Stimulated activated naive B cell treated with anti-CD40 and anti-IgM and Interleukin-4, amounts not matched to agents 10 μg/mL and 1 μg/mL and 100 μg/mL, for 72 hours (primary cell): ENCODE data around the gene CACYBP.
"Not testable (repeated sequence)": the region's sequence is repeated elsewhere in the genome, so short reads cannot be mapped to it uniquely, and the experiment has no call there.

Source experiments
- ATAC-seq, 2 donors: fragments of 150-1000 bp; cut with Tn5 transposase; replicated peaks; 2 replicates each; pipeline ENCODE4 v1.10.0; 2021; ENCODE audit warnings: moderate library complexity in 1 of 2
- DNase-seq: peaks from one replicate; pipeline ENCODE4 v3.0.0; 2021
- H3K27ac Mint-ChIP-seq: one replicate; pipeline ENCODE4 v1.8.0; 2022; ENCODE audit warnings: mild to moderate bottlenecking, mixed read lengths
- H3K27me3 Mint-ChIP-seq, 2 donors: one replicate each; pipeline ENCODE4 v1.8.0; 2022; ENCODE audit warnings: mixed read lengths in 2 of 2
- H3K36me3 Mint-ChIP-seq, 2 donors: one replicate each; pipeline ENCODE4 v1.8.0; 2022; ENCODE audit warnings: mixed read lengths in 2 of 2, mild to moderate bottlenecking in 1 of 2
- H3K4me1 Mint-ChIP-seq, 2 donors: one replicate each; pipeline ENCODE4 v1.8.0; 2022; ENCODE audit warnings: mixed read lengths in 2 of 2, mild to moderate bottlenecking in 1 of 2
- H3K4me3 Mint-ChIP-seq, 2 donors: one replicate each; pipeline ENCODE4 v1.8.0; 2022; ENCODE audit warnings: mild to moderate bottlenecking in 2 of 2, mixed read lengths in 2 of 2, moderate library complexity in 1 of 2
- H3K9me3 Mint-ChIP-seq, 2 donors: one replicate each; pipeline ENCODE4 v1.8.0; 2022; ENCODE audit warnings: mixed read lengths in 2 of 2, mild to moderate bottlenecking in 1 of 2

CACYBP gene

DNA sequence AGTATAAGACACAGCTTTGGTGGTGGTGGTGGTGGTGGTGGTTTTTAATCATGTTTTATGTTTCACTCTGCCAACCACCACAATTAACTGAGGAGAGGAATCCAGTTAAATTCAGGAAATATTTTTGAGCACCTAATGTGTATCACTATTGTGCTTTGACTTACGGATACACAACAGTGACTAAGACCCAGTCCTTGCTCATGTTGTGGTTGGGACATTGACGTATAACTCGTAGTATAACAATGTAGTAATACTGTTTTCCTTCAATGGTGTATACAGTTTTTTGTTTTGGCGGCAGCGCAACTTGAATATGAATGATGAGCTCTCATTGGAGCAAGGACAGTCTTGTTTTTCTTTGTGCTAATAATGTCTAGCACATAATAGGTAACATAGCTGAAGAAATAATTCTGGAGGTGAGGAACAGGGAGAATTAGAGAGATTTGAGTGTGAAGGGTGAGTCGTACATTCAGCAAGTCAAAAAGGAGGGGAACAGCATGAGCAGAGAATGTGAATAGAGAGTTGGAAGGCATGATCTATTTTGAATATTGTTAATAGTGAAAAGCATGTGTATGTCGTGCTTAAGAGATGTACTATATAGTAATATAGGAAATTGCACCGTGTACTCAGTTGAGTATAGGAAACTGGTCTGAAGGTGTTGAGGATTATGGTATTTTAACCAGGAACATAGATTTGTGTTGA, 5.5 kb downstream of the CACYBP start:
- peaks cover 17 to 34% of the 10 kb centered on the region in 2 donors for H3K36me3 Mint-ChIP-seq
- no peak overlapping the region for H3K4me3 Mint-ChIP-seq
- peaks cover 21 to 41% of the 10 kb centered on the region in 2 donors for H3K4me1 Mint-ChIP-seq
- no peak for ATAC-seq
- H3K27ac Mint-ChIP-seq = no peak overlapping the region
- H3K27me3 Mint-ChIP-seq = no peaks in the 10 kb centered on the region
- H3K9me3 Mint-ChIP-seq = no peaks in the 10 kb centered on the region
- DNase-seq = no peak

DNA sequence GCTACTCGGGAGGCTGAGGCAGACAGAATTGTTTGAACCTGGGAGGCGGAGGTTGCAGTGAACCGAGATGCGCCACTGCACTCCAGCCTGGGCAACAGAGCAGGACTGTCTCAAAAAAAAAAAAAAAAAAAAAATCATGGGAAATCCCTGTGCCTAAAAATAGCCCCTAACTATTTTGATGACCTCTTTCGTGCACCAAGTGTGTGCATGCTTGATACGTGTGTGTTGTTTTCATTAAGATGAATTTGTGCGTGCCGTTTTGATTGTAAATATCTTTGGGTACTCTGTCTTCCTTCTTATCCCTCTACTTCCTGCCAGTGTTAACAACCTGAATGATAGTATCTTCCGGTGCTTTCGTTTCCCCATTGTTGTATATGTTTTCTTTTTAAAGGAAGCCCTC, 9.8 kb downstream of the CACYBP start:
- Mint-ChIP-seq H3K4me1 (peaks cover 11 to 12% of the 10 kb centered on the region in 2 donors), H3K9me3 (no peaks in the 10 kb centered on the region), H3K27ac (peak overlapping the region; percentile 63), H3K27me3 (no peaks in the 10 kb centered on the region), H3K36me3 (peaks cover 37 to 50% of the 10 kb centered on the region in 2 donors), H3K4me3 (no peak overlapping the region)
- ATAC-seq = no peak
- DNase-seq = no peak

GRCh38 chr1:175013445-175013844, 13.7 kb downstream of the CACYBP start:
- Mint-ChIP-seq H3K27me3 (no peaks in the 10 kb centered on the region), H3K9me3 (no peaks in the 10 kb centered on the region), H3K4me3 (no peak overlapping the region), H3K4me1 (peaks cover 13 to 18% of the 10 kb centered on the region in 2 donors), H3K36me3 (peaks cover 47 to 55% of the 10 kb centered on the region in 2 donors), H3K27ac (peak overlapping the region; percentile 1)
- DNase-seq (no peak), ATAC-seq (no peak)

DNA sequence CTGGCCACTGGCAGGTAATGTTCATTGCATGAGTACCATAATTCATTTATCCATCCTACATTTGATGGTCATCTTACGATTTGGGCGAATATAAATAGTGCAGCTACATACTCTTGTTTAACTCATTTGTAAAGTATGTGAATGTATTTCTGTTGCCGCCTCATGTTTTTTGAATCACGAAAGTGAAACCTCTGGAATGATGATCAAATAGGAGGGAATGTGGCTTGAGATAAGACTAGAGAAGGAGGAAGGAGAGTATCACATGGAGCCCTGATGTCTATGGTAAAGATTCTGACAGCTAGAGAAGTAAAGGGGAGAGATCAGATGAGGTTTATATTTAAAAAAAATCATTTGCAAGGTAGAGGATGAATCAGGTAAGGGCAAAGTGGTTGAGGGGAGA, 15.5 kb downstream of the CACYBP start:
- peak overlapping the region; percentile 0 for H3K27ac Mint-ChIP-seq
- no peak for DNase-seq
- H3K9me3 Mint-ChIP-seq = no peaks in the 10 kb centered on the region
- H3K4me3 Mint-ChIP-seq = no peak overlapping the region
- no peaks in the 10 kb centered on the region for H3K27me3 Mint-ChIP-seq
- no peak for ATAC-seq
- peaks cover 45 to 49% of the 10 kb centered on the region in 2 donors for H3K36me3 Mint-ChIP-seq
- H3K4me1 Mint-ChIP-seq = peaks cover 10 to 11% of the 10 kb centered on the region in 2 donors

DNA sequence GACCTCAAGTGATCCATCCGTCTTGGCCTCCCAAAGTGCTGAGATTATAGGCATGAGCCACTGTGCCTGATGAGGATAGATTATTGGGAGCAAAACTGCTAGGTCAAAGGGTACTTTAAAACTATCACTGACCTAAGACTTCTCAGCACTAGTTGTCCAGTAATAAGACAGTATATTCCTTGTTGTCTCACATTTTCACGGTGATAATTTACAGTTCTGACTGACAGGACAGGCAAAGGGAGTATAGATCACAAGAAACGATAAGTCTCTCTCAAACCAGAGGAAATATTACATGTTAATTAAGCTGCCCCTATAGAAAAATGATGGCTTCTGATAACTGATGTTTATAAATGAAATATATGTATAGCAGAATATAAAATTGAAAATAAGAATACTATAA, 19.8 kb downstream of the CACYBP start:
- ATAC-seq (no peak), DNase-seq (no peak)
- H3K4me3 Mint-ChIP-seq = no peak overlapping the region
- no peak overlapping the region for H3K27ac Mint-ChIP-seq
- H3K27me3 Mint-ChIP-seq = no peaks in the 10 kb centered on the region
- peaks cover 24 to 33% of the 10 kb centered on the region in 2 donors for H3K36me3 Mint-ChIP-seq
- H3K4me1 Mint-ChIP-seq = peaks cover 24 to 30% of the 10 kb centered on the region in 2 donors
- H3K9me3 Mint-ChIP-seq = peaks cover 0 to under 1% of the 10 kb centered on the region in 2 donors

GRCh38 chr1:175023043-175023921, 23.5 kb downstream of the CACYBP start, which contains the start of gene MRPS14:
TSS of gene MRPS14 (minus strand) at chr1:175023425. CDS start at chr1:175023408, 17 bp downstream.
- H3K4me3 Mint-ChIP-seq = peak within 1 kb of the TSS; percentile 86 to 88
- DNase-seq (peak; percentile 97), ATAC-seq (peak; percentile 93 to 96)
- H3K9me3 Mint-ChIP-seq = peaks cover 0 to 4% of the 10 kb centered on the region in 2 donors
- no peaks in the 10 kb centered on the region for H3K27me3 Mint-ChIP-seq
- peak within 1 kb of the TSS; percentile 86 for H3K27ac Mint-ChIP-seq
- H3K4me1 Mint-ChIP-seq = peaks cover 16 to 20% of the 10 kb centered on the region in 2 donors
- H3K36me3 Mint-ChIP-seq = peaks cover 4 to 13% of the 10 kb centered on the region in 2 donors

DNA sequence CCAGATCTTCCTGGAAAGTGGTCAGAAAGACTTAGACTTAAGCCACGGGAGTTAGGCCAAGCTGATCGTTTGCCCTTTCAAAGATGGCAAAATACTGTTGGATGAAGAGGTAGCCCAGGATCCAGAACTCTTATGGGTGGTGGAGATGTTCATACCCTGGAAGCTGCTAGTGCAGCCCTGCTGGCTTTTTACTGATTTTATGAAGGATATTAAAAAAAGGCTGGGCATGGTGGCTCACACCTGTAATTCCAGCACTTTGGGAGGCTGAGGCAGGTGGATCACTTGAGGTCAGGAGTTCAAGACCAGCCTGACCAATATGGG, 24.1 kb downstream of the CACYBP start:
- not testable (repeated sequence) for H3K9me3 Mint-ChIP-seq, H3K27me3 Mint-ChIP-seq, ATAC-seq, DNase-seq
- H3K4me3 Mint-ChIP-seq = peak overlapping the region; percentile 86 to 88
- H3K36me3 Mint-ChIP-seq = peaks cover 2 to 12% of the 10 kb centered on the region in 2 donors
- peaks cover 14 to 20% of the 10 kb centered on the region in 2 donors for H3K4me1 Mint-ChIP-seq
- H3K27ac Mint-ChIP-seq = peak overlapping the region; percentile 86

DNA sequence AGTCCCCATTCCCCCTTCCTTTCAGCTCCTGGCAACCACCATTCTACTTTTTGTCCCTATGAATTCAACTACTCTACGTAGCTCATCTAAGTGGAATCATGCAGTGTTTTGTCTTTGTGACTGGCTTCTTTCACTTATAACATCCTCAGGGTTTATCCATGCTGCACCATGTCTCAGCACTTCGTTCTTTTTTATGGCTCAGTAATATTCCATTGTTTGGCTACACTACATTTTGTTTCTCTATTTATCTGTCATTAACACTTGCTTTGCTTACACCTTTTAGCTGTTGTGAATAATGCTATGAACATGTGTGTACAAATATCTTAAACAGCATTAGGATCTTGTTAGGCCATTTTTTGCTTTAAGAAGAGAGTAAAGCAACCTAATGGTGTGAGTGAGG, 25.0 kb downstream of the CACYBP start:
- ATAC-seq (no peak), DNase-seq (no peak)
- Mint-ChIP-seq H3K27ac (no peak overlapping the region), H3K4me1 (peaks cover 18 to 26% of the 10 kb centered on the region in 2 donors), H3K36me3 (peaks cover 4 to 10% of the 10 kb centered on the region in 2 donors), H3K27me3 (no peaks in the 10 kb centered on the region), H3K9me3 (peaks cover 0 to 4% of the 10 kb centered on the region in 2 donors), H3K4me3 (peak overlapping the region in 1 of 2 donors; percentile 3)

DNA sequence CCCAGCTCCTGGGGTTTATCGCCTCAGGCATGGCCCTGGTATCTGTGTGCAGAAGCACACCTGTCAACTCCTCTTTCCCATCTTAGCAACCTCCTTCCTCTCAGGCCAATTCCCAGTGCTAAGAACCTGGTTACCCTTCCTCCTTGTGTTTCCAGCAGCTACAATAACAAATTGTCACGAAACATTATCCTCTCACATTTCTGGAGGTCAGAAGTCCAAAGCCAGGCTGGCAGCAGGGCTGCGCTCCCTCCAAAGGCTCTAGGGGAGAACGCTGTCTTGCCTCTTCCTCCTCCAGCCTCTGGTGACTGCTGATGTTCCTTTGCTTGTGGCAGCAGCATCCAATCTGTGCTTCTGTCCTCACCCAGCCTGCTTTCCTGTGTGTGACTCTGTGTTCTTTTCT, 34.2 kb downstream of the CACYBP start:
- H3K27ac Mint-ChIP-seq = peak overlapping the region; percentile 37
- DNase-seq (no peak), ATAC-seq (no peak)
- H3K9me3 Mint-ChIP-seq = no peaks in the 10 kb centered on the region
- peaks cover 0 to 2% of the 10 kb centered on the region in 2 donors for H3K36me3 Mint-ChIP-seq
- H3K4me1 Mint-ChIP-seq = peaks cover 6% of the 10 kb centered on the region in 2 donors
- H3K4me3 Mint-ChIP-seq = no peak overlapping the region
- peaks cover 4 to 7% of the 10 kb centered on the region in 2 donors for H3K27me3 Mint-ChIP-seq

GRCh38 chr1:175034775-175035174, 35.0 kb downstream of the CACYBP start:
- no peaks in the 10 kb centered on the region for H3K36me3 Mint-ChIP-seq
- no peak overlapping the region for H3K4me3 Mint-ChIP-seq
- peaks cover 4 to 7% of the 10 kb centered on the region in 2 donors for H3K27me3 Mint-ChIP-seq
- DNase-seq (no peak), ATAC-seq (no peak)
- no peak overlapping the region for H3K27ac Mint-ChIP-seq
- H3K9me3 Mint-ChIP-seq = no peaks in the 10 kb centered on the region
- H3K4me1 Mint-ChIP-seq = peaks cover 0 to 2% of the 10 kb centered on the region in 2 donors

- H3K27ac Mint-ChIP-seq = no peak overlapping the region
- ATAC-seq (no peak), DNase-seq (no peak)
- no peaks in the 10 kb centered on the region for H3K36me3 Mint-ChIP-seq
- H3K4me3 Mint-ChIP-seq = no peak overlapping the region
- no peaks in the 10 kb centered on the region for H3K9me3 Mint-ChIP-seq
- H3K4me1 Mint-ChIP-seq = no peaks in the 10 kb centered on the region
- peaks cover 4 to 7% of the 10 kb centered on the region in 2 donors for H3K27me3 Mint-ChIP-seq
These were observed 36.1 kb downstream of the CACYBP start for GRCh38 chr1:175035865-175036264.

DNA sequence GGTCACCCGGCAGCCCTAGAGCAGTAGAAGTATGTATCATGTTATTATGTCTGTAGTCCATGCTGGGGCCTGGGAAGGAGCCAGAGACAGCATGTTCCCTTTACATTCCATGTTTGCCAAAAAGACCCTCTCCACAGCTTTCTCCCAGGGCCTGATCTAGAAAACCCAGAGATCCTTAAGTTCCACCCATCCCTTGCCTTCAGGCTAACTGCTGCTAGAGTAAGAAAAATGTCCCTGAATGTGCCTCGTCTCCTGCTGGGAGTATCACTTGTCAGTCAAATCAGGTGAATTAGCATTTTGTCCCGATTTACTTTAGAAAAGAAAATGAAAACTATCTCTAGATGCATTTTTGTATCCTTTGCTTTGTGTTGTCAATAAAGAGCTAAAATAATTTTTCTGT, 36.7 kb downstream of the CACYBP start:
- ATAC-seq = no peak
- no peaks in the 10 kb centered on the region for H3K9me3 Mint-ChIP-seq
- DNase-seq = no peak
- no peaks in the 10 kb centered on the region for H3K4me1 Mint-ChIP-seq
- H3K36me3 Mint-ChIP-seq = no peaks in the 10 kb centered on the region
- H3K4me3 Mint-ChIP-seq = no peak overlapping the region
- peaks cover 4 to 7% of the 10 kb centered on the region in 2 donors for H3K27me3 Mint-ChIP-seq
- H3K27ac Mint-ChIP-seq = no peak overlapping the region

DNA sequence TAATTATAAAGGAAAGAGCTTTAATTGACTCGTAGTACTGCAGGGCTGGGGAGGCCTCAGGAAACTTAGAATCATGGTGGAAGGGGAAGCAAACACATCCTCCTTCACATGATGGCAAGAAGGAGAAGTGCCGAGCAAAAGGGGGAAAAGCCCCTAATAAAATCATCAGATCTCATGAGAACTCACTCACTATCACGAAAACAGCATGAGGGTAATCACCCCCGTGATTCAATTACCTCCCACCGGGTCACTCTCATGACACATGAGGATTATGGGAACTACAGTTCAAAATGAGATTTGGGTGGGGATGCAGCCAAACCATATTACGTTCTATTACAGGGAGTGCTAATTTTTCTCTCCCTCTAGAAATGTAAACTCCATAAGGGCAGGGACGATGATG, 37.7 kb downstream of the CACYBP start:
- DNase-seq = no peak
- H3K4me3 Mint-ChIP-seq = no peak overlapping the region
- H3K27ac Mint-ChIP-seq = no peak overlapping the region
- ATAC-seq = no peak
- H3K27me3 Mint-ChIP-seq = peaks cover 4 to 7% of the 10 kb centered on the region in 2 donors
- no peaks in the 10 kb centered on the region for H3K4me1 Mint-ChIP-seq
- no peaks in the 10 kb centered on the region for H3K36me3 Mint-ChIP-seq
- no peaks in the 10 kb centered on the region for H3K9me3 Mint-ChIP-seq

DNA sequence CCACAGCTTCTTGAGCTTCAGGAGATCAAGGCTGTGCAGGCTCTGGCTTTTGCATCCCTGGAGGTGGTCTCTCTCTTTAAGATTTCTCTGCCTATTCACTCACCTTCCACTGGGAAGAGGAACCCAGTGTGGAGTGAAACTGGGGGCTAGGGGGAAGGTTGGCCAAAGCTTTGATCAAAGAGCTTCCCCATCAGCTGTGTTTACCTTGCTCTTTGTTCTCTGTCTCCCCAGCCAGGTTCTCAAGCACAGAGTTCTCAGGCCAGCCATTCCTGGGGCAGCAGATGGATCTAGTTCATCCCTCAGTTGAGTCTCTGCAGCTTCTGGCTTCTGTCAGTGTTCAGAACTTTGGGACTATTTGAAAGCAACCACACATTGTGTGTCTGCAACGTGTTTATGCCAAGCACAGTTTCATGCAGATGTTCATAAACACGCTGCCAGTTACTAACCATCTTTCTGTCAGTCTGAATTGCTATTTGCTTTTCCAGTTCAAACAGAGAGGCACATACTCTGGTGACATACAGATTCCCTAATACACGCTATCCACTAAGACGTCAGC, 40.7 kb downstream of the CACYBP start:
- no peaks in the 10 kb centered on the region for H3K36me3 Mint-ChIP-seq
- no peak for DNase-seq
- no peak overlapping the region for H3K27ac Mint-ChIP-seq
- no peaks in the 10 kb centered on the region for H3K9me3 Mint-ChIP-seq
- H3K4me1 Mint-ChIP-seq = no peaks in the 10 kb centered on the region
- no peak for ATAC-seq
- H3K27me3 Mint-ChIP-seq = peaks cover 12 to 17% of the 10 kb centered on the region in 2 donors
- H3K4me3 Mint-ChIP-seq = no peak overlapping the region
